Measurements from ENCODE around the gene NANS. TPM values are rescaled to one million over a fixed set of nuclear protein-coding genes. Genes with fewer than 3 reads are reported as not detected.

The NANS gene
- total RNA-seq = 10 to 100 TPM; 29.0 to 64.7 (median 34.2) TPM

DNA sequence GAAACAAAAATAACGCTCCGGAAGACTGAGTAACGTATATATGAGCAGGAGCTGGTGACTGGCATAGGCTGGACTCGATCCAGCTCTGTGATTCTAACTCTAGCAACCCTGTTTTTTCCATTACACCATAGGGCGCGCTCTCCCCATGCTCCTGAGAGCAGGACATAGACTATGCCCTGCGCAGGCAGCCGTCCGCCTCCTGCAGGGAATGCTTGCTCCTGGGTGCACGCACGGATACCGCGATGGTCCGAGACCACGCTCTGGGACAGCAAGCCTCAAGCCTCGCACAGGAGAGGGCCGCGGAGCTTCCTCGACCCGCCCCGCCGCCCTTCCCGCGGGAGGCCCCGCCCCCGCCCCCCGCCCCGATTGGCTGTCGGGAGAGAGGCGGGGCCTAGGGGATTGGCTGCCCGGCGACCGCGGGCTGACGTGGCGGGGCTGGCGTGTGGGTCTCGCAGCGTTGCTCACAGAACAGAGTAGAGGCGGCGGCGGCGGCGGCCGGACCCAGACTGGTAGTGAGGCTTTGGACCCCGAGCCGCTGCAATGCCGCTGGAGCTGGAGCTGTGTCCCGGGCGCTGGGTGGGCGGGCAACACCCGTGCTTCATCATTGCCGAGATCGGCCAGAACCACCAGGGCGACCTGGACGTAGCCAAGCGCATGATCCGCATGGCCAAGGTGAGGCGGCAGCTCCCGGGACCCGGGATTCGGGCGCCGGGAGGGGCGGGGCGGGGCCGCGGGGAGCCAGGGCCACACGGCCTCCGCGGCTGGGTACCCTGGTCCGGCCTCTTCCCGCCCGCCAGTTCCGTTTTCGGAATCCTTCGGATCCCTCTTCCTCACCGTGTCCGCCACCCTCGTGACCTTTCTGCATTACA lies at the start of gene NANS:
NANS (plus strand) TSS at position 464 of the 869 bp plus-strand sequence; CDS start at position 541, 77 bp downstream.
- in situ Hi-C loops (cut with MboI; ENCODE audit: low sequenced_read_pairs in 4 of 4) (loop anchor here in 3 of 4 donors (10.0 to 25.0 kb wide), 3 partner anchors 142 to 731 kb away; partner anchors contain the start of genes ANKS6 (in 1 of the 3) and TBC1D2 (in 1 of the 3)), intact Hi-C loops (cut with DNase I; ENCODE audit: low total_unique reads) (loop anchor here (1.0 to 5.0 kb wide), 4 partner anchors 19 to 201 kb away; partner anchors contain the start of genes ANP32B, TBC1D2 and TRMO)
- TF ChIP-seq POLR2A (IDR thresholded peaks at IDR 0.05) = peak; percentile 92 to 98
- peak in 1 of 5 experiments; percentile 13 for TF ChIP-seq CTCF (IDR thresholded peaks at IDR 0.05 in 4 of 5, conservative IDR thresholded peaks at IDR 0.05 in 1 of 5)
- Histone ChIP-seq H3K4me3 (peak within 1 kb of the TSS; percentile 72 to 83 (median 74)), H3K9me3 (no peaks in the 10 kb centered on the region), H3K27me3 (no peaks in the 10 kb centered on the region), H3K27ac (peak within 1 kb of the TSS; percentile 91 to 93 (median 92)), H3K4me1 (peaks cover 8 to 15% of the 10 kb centered on the region in 2 donors), H3K36me3 (peaks cover 0 to 9% of the 10 kb centered on the region in 2 donors)
- ATAC-seq = peak; percentile 95 to 98
- peak; percentile 91 for DNase-seq

- no peak overlapping the region for H3K4me3 ChIP-seq
- in situ Hi-C loops (cut with MboI; ENCODE audit: low sequenced_read_pairs in 4 of 4) (loop anchor here in 1 of 4 donors (25.0 kb wide), 1 partner anchor 320 kb away; the partner anchor contains the start of gene XPA), intact Hi-C loops (cut with DNase I; ENCODE audit: low total_unique reads) (no loop called here)
- H3K27me3 ChIP-seq = no peaks in the 10 kb centered on the region
- ATAC-seq (no peak), DNase-seq (no peak)
- H3K9me3 ChIP-seq = no peaks in the 10 kb centered on the region
- H3K4me1 ChIP-seq = peaks cover 13 to 25% of the 10 kb centered on the region in 2 donors
- TF ChIP-seq CTCF (IDR thresholded peaks at IDR 0.05 in 4 of 5, conservative IDR thresholded peaks at IDR 0.05 in 1 of 5) = no peak
- TF ChIP-seq POLR2A (IDR thresholded peaks at IDR 0.05) = no peak
- H3K27ac ChIP-seq = no peak overlapping the region
- peaks cover 5 to 56% of the 10 kb centered on the region in 2 donors for H3K36me3 ChIP-seq
These were observed 49.1 kb upstream of the NANS start for GRCh38 chr9:98007251-98007928.

DNA sequence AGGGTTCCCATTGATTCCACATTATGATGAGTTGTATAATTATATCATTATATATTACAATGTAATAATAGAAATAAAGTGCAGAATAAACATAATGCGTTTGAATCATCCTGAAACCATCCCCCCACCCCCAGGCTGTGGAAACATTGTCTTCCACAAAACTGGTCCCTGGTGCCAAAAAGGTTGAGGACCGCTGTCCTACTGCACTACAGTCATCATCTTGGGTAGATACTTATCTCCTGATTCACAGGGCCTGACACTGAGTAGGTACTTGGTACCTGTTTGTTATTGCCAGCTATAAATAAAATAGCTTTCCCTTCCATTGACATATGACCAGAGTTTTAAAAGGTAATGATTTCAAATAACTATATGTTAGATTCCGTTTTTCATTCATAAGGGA lies 47.8 kb upstream of the NANS start:
- Histone ChIP-seq H3K36me3 (peaks cover 5 to 69% of the 10 kb centered on the region in 2 donors), H3K4me3 (no peak overlapping the region), H3K4me1 (peaks cover 8 to 25% of the 10 kb centered on the region in 2 donors), H3K27me3 (no peaks in the 10 kb centered on the region), H3K9me3 (no peaks in the 10 kb centered on the region), H3K27ac (no peak overlapping the region)
- DNase-seq (no peak), ATAC-seq (no peak)
- intact Hi-C loops (cut with DNase I; ENCODE audit: low total_unique reads) = no loop called here
- TF ChIP-seq POLR2A (IDR thresholded peaks at IDR 0.05) (no peak), CTCF (IDR thresholded peaks at IDR 0.05 in 4 of 5, conservative IDR thresholded peaks at IDR 0.05 in 1 of 5) (no peak)
- in situ Hi-C loops (cut with MboI; ENCODE audit: low sequenced_read_pairs in 4 of 4) = loop anchor here in 1 of 4 donors (25.0 kb wide), 1 partner anchor 321 kb away; the partner anchor contains the start of gene XPA

GRCh38 chr9:98009437-98009836 lies 47.1 kb upstream of the NANS start:
- H3K9me3 ChIP-seq = no peaks in the 10 kb centered on the region
- intact Hi-C loops (cut with DNase I; ENCODE audit: low total_unique reads) (no loop called here), in situ Hi-C loops (cut with MboI; ENCODE audit: low sequenced_read_pairs in 4 of 4) (loop anchor here in 1 of 4 donors (25.0 kb wide), 1 partner anchor 322 kb away; the partner anchor contains the start of gene XPA)
- H3K4me1 ChIP-seq = peaks cover 8 to 25% of the 10 kb centered on the region in 2 donors
- H3K36me3 ChIP-seq = peaks cover 5 to 74% of the 10 kb centered on the region in 2 donors
- ATAC-seq (no peak), DNase-seq (no peak)
- TF ChIP-seq CTCF (IDR thresholded peaks at IDR 0.05 in 4 of 5, conservative IDR thresholded peaks at IDR 0.05 in 1 of 5) (no peak), POLR2A (IDR thresholded peaks at IDR 0.05) (no peak)
- peak overlapping the region in 3 of 4 donors; percentile 42 to 53 (median 47) for H3K27ac ChIP-seq
- no peak overlapping the region for H3K4me3 ChIP-seq
- H3K27me3 ChIP-seq = no peaks in the 10 kb centered on the region
